HG02571 (cell line): ENCODE data around the gene UBXN11.

ENCODE experiments used
- ATAC-seq: cut with Tn5 transposase; IDR thresholded peaks from one replicate; pipeline ENCODE4 v1.9.1; 2021; ENCODE audit warnings: mild to moderate bottlenecking, moderate library complexity; ENCODE audit not compliant: unreplicated experiment

UBXN11 gene

GRCh38 chr1:26306290-26307229, at the start of gene UBXN11:
UBXN11 (minus strand) TSS chr1:26306636; CDS start chr1:26302883, 3,753 bp downstream.
- ATAC-seq: peak; percentile 99

GRCh38 chr1:26356106-26356505, 49.7 kb upstream of the UBXN11 start:
- ATAC-seq: no peak

- ATAC-seq: no peak
These were observed 48.5 kb upstream of the UBXN11 start for GRCh38 chr1:26354972-26355371.

GRCh38 chr1:26353976-26354820, 47.8 kb upstream of the UBXN11 start, which contains the start of gene CRYBG2:
CRYBG2 (minus strand) TSS chr1:26354130; CDS start chr1:26346657, 7,473 bp downstream.
- no peak for ATAC-seq

GRCh38 chr1:26353210-26353859, 46.9 kb upstream of the UBXN11 start:
- ATAC-seq: no peak

- ATAC-seq: no peak
These were observed 45.9 kb upstream of the UBXN11 start for GRCh38 chr1:26352338-26352679.

- ATAC-seq: no peak
These were observed 45.3 kb upstream of the UBXN11 start for GRCh38 chr1:26351590-26352337.

- no peak for ATAC-seq
These were observed 44.5 kb upstream of the UBXN11 start for GRCh38 chr1:26350701-26351589.

GRCh38 chr1:26350343-26350700, 43.9 kb upstream of the UBXN11 start:
- ATAC-seq: no peak

- ATAC-seq: no peak
These were observed 43.4 kb upstream of the UBXN11 start for GRCh38 chr1:26349877-26350244.

- no peak for ATAC-seq
These were observed 42.9 kb upstream of the UBXN11 start for GRCh38 chr1:26349188-26349876.

GRCh38 chr1:26346274-26347033, 40.0 kb upstream of the UBXN11 start:
- no peak for ATAC-seq

- ATAC-seq: no peak
These were observed 39.3 kb upstream of the UBXN11 start for GRCh38 chr1:26345718-26346117.

GRCh38 chr1:26344147-26344920, 37.9 kb upstream of the UBXN11 start:
- ATAC-seq: no peak

GRCh38 chr1:26340047-26340481, 33.6 kb upstream of the UBXN11 start:
- ATAC-seq: no peak

- no peak for ATAC-seq
These were observed 32.2 kb upstream of the UBXN11 start for GRCh38 chr1:26338670-26339069.

GRCh38 chr1:26337625-26338024, 31.2 kb upstream of the UBXN11 start:
- no peak for ATAC-seq

- ATAC-seq: no peak
These were observed 30.7 kb upstream of the UBXN11 start for GRCh38 chr1:26337206-26337535.
